ENCODE results near the gene SERPINI1.
"Not testable (repeated sequence)": the region's sequence is repeated elsewhere in the genome, so short reads cannot be mapped to it uniquely, and the experiment has no call there.

Gene SERPINI1

GRCh38 chr3:167810236-167810635, 74.7 kb downstream of the SERPINI1 start:
- no peak for DNase-seq

- DNase-seq = no peak
These were observed 75.5 kb downstream of the SERPINI1 start for GRCh38 chr3:167811031-167811430.

GRCh38 chr3:167813169-167814123, 77.9 kb downstream of the SERPINI1 start:
- DNase-seq = no peak

GRCh38 chr3:167814441-167814951, 79.0 kb downstream of the SERPINI1 start:
- no peak for DNase-seq

- no peak for DNase-seq
These were observed 81.4 kb downstream of the SERPINI1 start for GRCh38 chr3:167816953-167817352.

- DNase-seq = no peak
These were observed 84.8 kb downstream of the SERPINI1 start for GRCh38 chr3:167820102-167820865.

GRCh38 chr3:167821248-167821805, 85.8 kb downstream of the SERPINI1 start:
- DNase-seq = no peak

GRCh38 chr3:167823738-167824137, 88.2 kb downstream of the SERPINI1 start:
- DNase-seq = no peak

- not testable (repeated sequence) for DNase-seq
These were observed 92.1 kb downstream of the SERPINI1 start for GRCh38 chr3:167827588-167827987.

- DNase-seq = no peak
These were observed 93.5 kb downstream of the SERPINI1 start for GRCh38 chr3:167829071-167829470.

GRCh38 chr3:167830007-167830406, 94.5 kb downstream of the SERPINI1 start:
- DNase-seq = no peak

- DNase-seq = no peak
These were observed 99.8 kb downstream of the SERPINI1 start for GRCh38 chr3:167835359-167835758.

GRCh38 chr3:167835953-167836352, 100.4 kb downstream of the SERPINI1 start:
- no peak for DNase-seq

- DNase-seq = no peak
These were observed 101.9 kb downstream of the SERPINI1 start for GRCh38 chr3:167837466-167837865.

- no peak for DNase-seq
These were observed 104.1 kb downstream of the SERPINI1 start for GRCh38 chr3:167839460-167840134.

- no peak for DNase-seq
These were observed 104.7 kb downstream of the SERPINI1 start for GRCh38 chr3:167840247-167840646.

GRCh38 chr3:167843481-167843880, 108.0 kb downstream of the SERPINI1 start:
- DNase-seq = no peak

- no peak for DNase-seq
These were observed 108.4 kb downstream of the SERPINI1 start for GRCh38 chr3:167843886-167844285.

- no peak for DNase-seq
These were observed 109.0 kb downstream of the SERPINI1 start for GRCh38 chr3:167844528-167844927.

- no peak for DNase-seq
These were observed 115.7 kb downstream of the SERPINI1 start for GRCh38 chr3:167851171-167851570.

GRCh38 chr3:167851749-167852148, 116.2 kb downstream of the SERPINI1 start:
- no peak for DNase-seq

- no peak for DNase-seq
These were observed 116.7 kb downstream of the SERPINI1 start for GRCh38 chr3:167852216-167852615.

GRCh38 chr3:167854063-167854462, 118.5 kb downstream of the SERPINI1 start:
- no peak for DNase-seq

Data from NCI-H526 treated with DMSO at 0.1 percent for 48 hours (cell line).